Measurements from ENCODE around the gene RTN4.

- TF ChIP-seq ZNF331 (CRISPR knock-in tag; IDR thresholded peaks at IDR 0.05; ENCODE audit: low read depth) (no peak), POLR2AphosphoS5 (IDR thresholded peaks at IDR 0.05; ENCODE audit: low read depth) (no peak), EZH2phosphoT487 (IDR thresholded peaks at IDR 0.05; ENCODE audit: unreplicated experiment) (no peak), JUNB (IDR thresholded peaks at IDR 0.05; ENCODE audit: unreplicated experiment) (no peak)
- TF ChIP-seq, protein P1, sequence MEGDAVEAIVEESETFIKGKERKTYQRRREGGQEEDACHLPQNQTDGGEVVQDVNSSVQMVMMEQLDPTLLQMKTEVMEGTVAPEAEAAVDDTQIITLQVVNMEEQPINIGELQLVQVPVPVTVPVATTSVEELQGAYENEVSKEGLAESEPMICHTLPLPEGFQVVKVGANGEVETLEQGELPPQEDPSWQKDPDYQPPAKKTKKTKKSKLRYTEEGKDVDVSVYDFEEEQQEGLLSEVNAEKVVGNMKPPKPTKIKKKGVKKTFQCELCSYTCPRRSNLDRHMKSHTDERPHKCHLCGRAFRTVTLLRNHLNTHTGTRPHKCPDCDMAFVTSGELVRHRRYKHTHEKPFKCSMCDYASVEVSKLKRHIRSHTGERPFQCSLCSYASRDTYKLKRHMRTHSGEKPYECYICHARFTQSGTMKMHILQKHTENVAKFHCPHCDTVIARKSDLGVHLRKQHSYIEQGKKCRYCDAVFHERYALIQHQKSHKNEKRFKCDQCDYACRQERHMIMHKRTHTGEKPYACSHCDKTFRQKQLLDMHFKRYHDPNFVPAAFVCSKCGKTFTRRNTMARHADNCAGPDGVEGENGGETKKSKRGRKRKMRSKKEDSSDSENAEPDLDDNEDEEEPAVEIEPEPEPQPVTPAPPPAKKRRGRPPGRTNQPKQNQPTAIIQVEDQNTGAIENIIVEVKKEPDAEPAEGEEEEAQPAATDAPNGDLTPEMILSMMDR (conservative IDR thresholded peaks at IDR 0.05; ENCODE audit: low read depth in 2 of 2), result no peak
These were observed 47.5 kb upstream of the RTN4 start for GRCh38 chr2:55097461-55098410.

All from GM23338 (cell line).